ENCODE data around the gene PCK2.

DNA sequence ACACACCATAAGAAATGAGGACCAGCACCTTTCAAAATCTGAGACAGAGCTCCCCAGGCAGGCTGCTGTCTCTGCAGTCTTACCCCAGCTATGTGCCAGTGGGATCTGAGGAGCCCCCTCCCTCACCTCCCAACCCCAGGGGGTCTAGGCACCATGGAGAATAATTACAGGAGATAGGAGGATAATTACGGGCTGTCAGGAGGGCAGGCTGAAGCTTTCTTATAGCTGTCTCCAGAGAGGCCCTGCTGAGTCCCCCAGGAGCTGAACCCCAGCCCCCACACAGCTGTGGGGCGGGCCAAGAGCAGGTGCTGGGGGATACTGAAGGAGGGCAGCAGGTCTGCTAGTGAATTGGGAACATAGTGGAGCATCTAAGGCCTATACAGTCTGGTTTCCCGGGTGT is 16.0 kb upstream of the PCK2 start:
- TF ChIP-seq YY1 (IDR thresholded peaks at IDR 0.05; ENCODE audit: insufficient read depth, insufficient read length) (no peak), ZNF274 (IDR thresholded peaks at IDR 0.05; ENCODE audit: low read depth, low read length) (no peak)

All from NT2/D1 (cell line).